HepG2 (cell line): ENCODE results near the gene CHP1. TPM values are rescaled to one million over a fixed set of nuclear protein-coding genes. Genes with fewer than 3 reads are reported as not detected.

Experiments
- DNMT3B ChIP-seq: conservative IDR thresholded peaks from 2 replicates; pipeline ENCODE4 v1.6.1; 2016; ENCODE audit warnings: missing biosample characterization, control low read depth
- ELF1 ChIP-seq: sonication (generic); formaldehyde crosslinking; IDR thresholded peaks from 2 replicates; pipeline ENCODE4 v1.4.0; 2020; ENCODE audit warnings: missing genetic modification reagents
- FOXA1 ChIP-seq, 2 experiments: fragments of 450-650 bp in 1 of 2; sonication (generic) in 1 of 2; formaldehyde crosslinking in 1 of 2; IDR thresholded peaks; 2 replicates each; pipeline versions ENCODE4 v1.4.0 to v1.6.1; 2016 to 2020; ENCODE audit warnings: missing genetic modification reagents in 1 of 2
- HMG20B ChIP-seq: conservative IDR thresholded peaks from 2 replicates; pipeline ENCODE4 v1.6.1; 2016; ENCODE audit warnings: missing genetic modification reagents, missing compliant biosample characterization
- KAT8 ChIP-seq: IDR thresholded peaks from 2 replicates; pipeline ENCODE4 v1.6.1; 2016; ENCODE audit warnings: missing genetic modification reagents, missing compliant biosample characterization
- MTA1 ChIP-seq: sonication (generic); formaldehyde crosslinking; IDR thresholded peaks from 2 replicates; pipeline ENCODE4 v1.4.0; 2020; ENCODE audit warnings: missing genetic modification reagents, mild to moderate bottlenecking, borderline replicate concordance
- NCOR1 ChIP-seq: fragments of 200-600 bp; sonication (generic); IDR thresholded peaks from 2 replicates; pipeline ENCODE4 v1.7.0; 2017; ENCODE audit warnings: antibody characterized with exemption, low read length, borderline replicate concordance
- NONO ChIP-seq, 2 experiments: fragments of 450-650 bp in 1 of 2; sonication (generic) in 1 of 2; formaldehyde crosslinking in 1 of 2; IDR thresholded peaks in 1 of 2; conservative IDR thresholded peaks in 1 of 2; 2 replicates each; pipeline versions ENCODE4 v1.6.1 to v1.8.0; 2017 to 2022; ENCODE audit warnings: mild to moderate bottlenecking in 1 of 2, missing genetic modification reagents in 1 of 2, moderate library complexity in 1 of 2
- PREB ChIP-seq: sonication (generic); formaldehyde crosslinking; IDR thresholded peaks from 2 replicates; pipeline ENCODE4 v1.4.0; 2020; ENCODE audit warnings: missing genetic modification reagents
- SOX13 ChIP-seq, 3 experiments: fragments of 450-650 bp in 1 of 3; sonication (generic) in 1 of 3; formaldehyde crosslinking in 1 of 3; IDR thresholded peaks in 2 of 3; conservative IDR thresholded peaks in 1 of 3; 2 replicates each; pipeline versions ENCODE4 v1.5.0 to v1.6.1; 2016 to 2020; ENCODE audit warnings: antibody characterized with exemption in 1 of 3, mild to moderate bottlenecking in 1 of 3, missing compliant biosample characterization in 1 of 3, missing genetic modification reagents in 1 of 3, moderate library complexity in 1 of 3
- TCF7L2 ChIP-seq: IDR thresholded peaks from 2 replicates; pipeline ENCODE4 v1.6.1; 2011; ENCODE audit warnings: mild to moderate bottlenecking, low read depth, low read length, moderate library complexity
- TFAP4 ChIP-seq: sonication (generic); IDR thresholded peaks from 2 replicates; pipeline ENCODE4 v1.6.1; 2016; ENCODE audit warnings: low read depth, borderline replicate concordance
- YEATS2 ChIP-seq: sonication (generic); formaldehyde crosslinking; IDR thresholded peaks from 2 replicates; pipeline ENCODE4 v1.4.0; 2020; ENCODE audit warnings: missing genetic modification reagents, borderline replicate concordance
- ZNF121 ChIP-seq: sonication (generic); formaldehyde crosslinking; IDR thresholded peaks from 2 replicates; pipeline ENCODE4 v1.5.0; 2020; ENCODE audit warnings: mild to moderate bottlenecking, missing genetic modification reagents
- ZNF230 ChIP-seq: sonication (generic); formaldehyde crosslinking; IDR thresholded peaks from 2 replicates; pipeline ENCODE4 v1.4.0; 2020; ENCODE audit warnings: mild to moderate bottlenecking, missing genetic modification reagents
- ZNF280D ChIP-seq: sonication (generic); formaldehyde crosslinking; IDR thresholded peaks from 2 replicates; pipeline ENCODE4 v1.5.1; 2020; ENCODE audit warnings: mild to moderate bottlenecking, missing genetic modification reagents
- ZNF30 ChIP-seq: sonication (generic); formaldehyde crosslinking; IDR thresholded peaks from 2 replicates; pipeline ENCODE4 v1.5.0; 2020; ENCODE audit warnings: mild to moderate bottlenecking, missing genetic modification reagents
- ZNF619 ChIP-seq: sonication (generic); formaldehyde crosslinking; IDR thresholded peaks from 2 replicates; pipeline ENCODE4 v1.4.0; 2020; ENCODE audit warnings: mild to moderate bottlenecking, missing genetic modification reagents
- ZNF749 ChIP-seq: sonication (generic); formaldehyde crosslinking; IDR thresholded peaks from 2 replicates; pipeline ENCODE4 v1.8.0; 2022; ENCODE audit warnings: mild to moderate bottlenecking, missing genetic modification reagents, moderate library complexity, borderline replicate concordance
- ZSCAN20 ChIP-seq: sonication (generic); formaldehyde crosslinking; IDR thresholded peaks from 2 replicates; pipeline ENCODE4 v1.4.0; 2020; ENCODE audit warnings: missing genetic modification reagents, mild to moderate bottlenecking, borderline replicate concordance
- polyA plus RNA-seq, 8 experiments: library from polyadenylated mRNA; depleted of rRNA in 3 of 8; stranded (reverse) in 7 of 8; unstranded in 1 of 8; fragments of >200 nt; fragmentation: Illumina TruSeq in 4 of 8; extraction: Trizol in 4 of 8; gene quantifications; 2 replicates each; pipeline versions ENCODE4 v1.2.1 to v1.2.3, GENCODE V29; 2011 to 2016; ENCODE audit warnings: low read depth in 4 of 8, missing spikeins in 1 of 8, mixed read lengths in 1 of 8; ENCODE audit not compliant: insufficient read depth in 1 of 8
- total RNA-seq, 5 experiments: library from RNA; depleted of rRNA; stranded (reverse); fragments of >200 nt; fragmentation: Illumina TruSeq; extraction: Trizol; gene quantifications; 2 replicates each; pipeline ENCODE4 v1.2.3, GENCODE V29; 2016; ENCODE audit warnings: low read depth in 1 of 5
- TF ChIP-seq, protein P1 (sequence below): sonication (generic); formaldehyde crosslinking; IDR thresholded peaks from 2 replicates; pipeline ENCODE4 v1.8.1; 2022; ENCODE audit warnings: mild to moderate bottlenecking, missing genetic modification reagents
- TF ChIP-seq, protein P2 (sequence below): sonication (generic); formaldehyde crosslinking; IDR thresholded peaks from 2 replicates; pipeline ENCODE4 v1.8.0; 2022; ENCODE audit warnings: missing genetic modification reagents, low read depth, mild to moderate bottlenecking, borderline replicate concordance

The CHP1 gene
- total and polyA plus RNA-seq, 2 of the 13 experiments (the other 11 are each of a cell fraction or from before 2014, with no cell fraction given): 49.6 to 76.4 TPM

DNA sequence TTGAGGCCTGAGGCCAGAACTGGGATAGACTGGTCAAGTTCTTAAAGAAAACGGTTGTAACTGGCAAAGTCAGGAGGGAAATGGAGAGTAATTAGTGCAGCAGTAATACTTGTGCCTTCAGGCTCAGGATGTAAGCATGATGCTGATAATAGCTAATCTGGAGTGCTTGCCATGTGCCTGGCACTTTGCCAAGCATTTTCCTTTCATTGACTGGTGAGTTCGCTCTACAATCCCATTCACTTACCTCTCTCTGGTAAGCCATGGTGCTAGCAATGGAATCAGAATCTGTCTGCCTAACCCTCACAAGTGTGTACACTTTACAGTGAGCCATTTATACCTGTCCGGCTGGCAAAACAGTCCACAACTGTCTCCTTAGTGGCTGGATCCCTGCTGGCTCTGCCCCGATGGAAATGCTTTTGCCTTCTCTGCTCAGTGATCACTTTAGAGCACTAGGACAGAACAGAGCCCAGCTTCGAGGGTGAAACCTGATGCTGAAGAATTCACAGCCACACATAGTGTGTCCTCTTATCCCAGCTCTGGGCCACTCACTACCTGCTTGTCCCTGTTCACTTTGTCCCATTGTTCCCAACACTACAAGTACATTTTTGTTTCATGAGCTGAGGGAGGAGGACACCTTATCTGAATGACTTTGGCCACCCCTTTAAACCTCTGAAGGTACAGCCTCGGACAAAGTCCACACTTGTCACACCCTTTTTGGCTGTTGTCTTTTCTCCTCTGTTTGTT lies 10.3 kb downstream of the CHP1 start (continued):
- no peak for TF ChIP-seq FOXA1 (IDR thresholded peaks at IDR 0.05)
- TF ChIP-seq FOXA1 (CRISPR knock-in tag; IDR thresholded peaks at IDR 0.05): 0 out of 2 replicates have a peak, but pooled peaks have one; percentile 29
- no peak for TF ChIP-seq HMG20B (CRISPR knock-in tag)
- TF ChIP-seq PREB (CRISPR knock-in tag): no peak
- TF ChIP-seq, protein P1, sequence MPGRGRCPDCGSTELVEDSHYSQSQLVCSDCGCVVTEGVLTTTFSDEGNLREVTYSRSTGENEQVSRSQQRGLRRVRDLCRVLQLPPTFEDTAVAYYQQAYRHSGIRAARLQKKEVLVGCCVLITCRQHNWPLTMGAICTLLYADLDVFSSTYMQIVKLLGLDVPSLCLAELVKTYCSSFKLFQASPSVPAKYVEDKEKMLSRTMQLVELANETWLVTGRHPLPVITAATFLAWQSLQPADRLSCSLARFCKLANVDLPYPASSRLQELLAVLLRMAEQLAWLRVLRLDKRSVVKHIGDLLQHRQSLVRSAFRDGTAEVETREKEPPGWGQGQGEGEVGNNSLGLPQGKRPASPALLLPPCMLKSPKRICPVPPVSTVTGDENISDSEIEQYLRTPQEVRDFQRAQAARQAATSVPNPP (CRISPR knock-in tag): no peak
- no peak for TF ChIP-seq MTA1 (CRISPR knock-in tag)
- no peak for TF ChIP-seq NONO (IDR thresholded peaks at IDR 0.05)
- no peak for TF ChIP-seq NONO (CRISPR knock-in tag; conservative IDR thresholded peaks at IDR 0.05)
- TF ChIP-seq YEATS2 (CRISPR knock-in tag): no peak
- TF ChIP-seq, protein P2, sequence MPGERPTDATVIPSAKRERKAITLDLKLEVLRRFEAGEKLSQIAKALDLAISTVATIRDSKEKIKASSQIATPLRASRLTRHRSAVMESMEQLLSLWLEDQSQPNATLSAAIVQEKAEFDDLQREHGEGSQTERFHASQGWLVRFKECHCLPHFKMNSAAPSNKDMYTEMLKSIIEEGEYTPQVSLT (CRISPR knock-in tag): no peak
- no peak for TF ChIP-seq ZNF230
- TF ChIP-seq NCOR1: 0 out of 2 replicates have a peak, but pooled peaks have one; percentile 48
- TF ChIP-seq TCF7L2: no peak
- no peak for TF ChIP-seq ELF1 (CRISPR knock-in tag)
- no peak for TF ChIP-seq ZNF30 (CRISPR knock-in tag)
- peak; percentile 34; the same call in 1 of the 2 replicates for TF ChIP-seq SOX13 (IDR thresholded peaks at IDR 0.05)
- peak in 1 of 2 experiments; percentile 96; a peak in 2 of 4 replicates for TF ChIP-seq SOX13 (CRISPR knock-in tag; conservative IDR thresholded peaks at IDR 0.05 in 1 of 2, IDR thresholded peaks at IDR 0.05 in 1 of 2)
- no peak for TF ChIP-seq ZNF749 (CRISPR knock-in tag)
- TF ChIP-seq DNMT3B (CRISPR knock-in tag): no peak
- TF ChIP-seq ZNF280D (CRISPR knock-in tag): no peak
- peak; percentile 96 for TF ChIP-seq ZNF121 (CRISPR knock-in tag)
- no peak for TF ChIP-seq KAT8 (CRISPR knock-in tag)
- TF ChIP-seq ZNF619 (CRISPR knock-in tag): no peak
- no peak for TF ChIP-seq TFAP4
- no peak for TF ChIP-seq ZSCAN20 (CRISPR knock-in tag)
